ENCODE results near the gene PRKAG3. TPM values are rescaled to one million over a fixed set of nuclear protein-coding genes. Genes with fewer than 3 reads are reported as not detected.

Gene PRKAG3
- total and polyA plus RNA-seq, 2 experiments from 2014 or later: not detected

DNA sequence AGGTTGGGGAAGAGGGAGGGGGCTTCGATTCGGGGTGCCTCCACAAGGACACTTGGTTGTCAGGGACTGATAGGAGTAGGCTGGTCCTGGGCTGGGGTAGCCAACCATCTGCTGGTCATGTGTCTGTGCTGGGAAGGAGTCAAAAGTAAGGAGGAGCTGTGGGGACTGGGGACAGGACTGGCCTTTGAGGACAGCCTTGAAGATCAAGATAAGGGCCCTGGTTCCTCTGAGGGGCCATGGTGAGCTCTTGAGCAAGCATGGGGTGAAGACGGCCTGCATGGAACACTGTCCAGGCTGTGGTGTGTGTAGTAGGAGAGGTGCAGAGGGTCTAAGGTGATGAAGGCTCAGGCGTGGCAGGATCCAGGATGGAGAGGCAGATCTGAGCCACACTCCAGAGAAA, 47.9 kb downstream of the PRKAG3 start:
- H3K4me3 ChIP-seq: no peak overlapping the region
- H3K27ac ChIP-seq (ENCODE audit: low read depth): no peak overlapping the region
- no peaks in the 10 kb centered on the region for H3K79me2 ChIP-seq (replicated peaks; ENCODE audit: insufficient read depth)
- H3K27me3 ChIP-seq (ENCODE audit: insufficient read depth): peaks cover 55% of the 10 kb centered on the region
- H3F3A ChIP-seq (replicated peaks; ENCODE audit: low read depth): 0 out of 2 replicates have a peak, but pooled peaks cover 3% of the 10 kb centered on the region
- peaks cover 5% of the 10 kb centered on the region for H4K20me1 ChIP-seq (replicated peaks; ENCODE audit: insufficient read depth)
- no peaks in the 10 kb centered on the region for H3K9me2 ChIP-seq (ENCODE audit: insufficient read depth)
- Mint-ChIP-seq H3K27ac (no peak overlapping the region), H3K36me3 (ENCODE audit: low read depth) (no peaks in the 10 kb centered on the region), H3K4me1 (peaks cover 13% of the 10 kb centered on the region), H3K27me3 (ENCODE audit: insufficient read depth, low read depth, poor library complexity) (peaks cover 28% of the 10 kb centered on the region), H3K9me3 (no peaks in the 10 kb centered on the region; the same call in 2 of the 3 replicates), H3K4me3 (no peak overlapping the region)
- TF ChIP-seq CREB1 (CRISPR knock-in tag; IDR thresholded peaks at IDR 0.05; ENCODE audit: low read depth): no peak
- no peak for TF ChIP-seq ZNF331 (CRISPR knock-in tag; IDR thresholded peaks at IDR 0.05; ENCODE audit: low read depth)
- no peak for TF ChIP-seq ZNF114 (CRISPR knock-in tag; IDR thresholded peaks at IDR 0.05)
- no peak for TF ChIP-seq EZH2phosphoT487 (IDR thresholded peaks at IDR 0.05; ENCODE audit: unreplicated experiment)
- no peak for TF ChIP-seq STAT1 (IDR thresholded peaks at IDR 0.05; ENCODE audit: unreplicated experiment)
- TF ChIP-seq, protein P1, sequence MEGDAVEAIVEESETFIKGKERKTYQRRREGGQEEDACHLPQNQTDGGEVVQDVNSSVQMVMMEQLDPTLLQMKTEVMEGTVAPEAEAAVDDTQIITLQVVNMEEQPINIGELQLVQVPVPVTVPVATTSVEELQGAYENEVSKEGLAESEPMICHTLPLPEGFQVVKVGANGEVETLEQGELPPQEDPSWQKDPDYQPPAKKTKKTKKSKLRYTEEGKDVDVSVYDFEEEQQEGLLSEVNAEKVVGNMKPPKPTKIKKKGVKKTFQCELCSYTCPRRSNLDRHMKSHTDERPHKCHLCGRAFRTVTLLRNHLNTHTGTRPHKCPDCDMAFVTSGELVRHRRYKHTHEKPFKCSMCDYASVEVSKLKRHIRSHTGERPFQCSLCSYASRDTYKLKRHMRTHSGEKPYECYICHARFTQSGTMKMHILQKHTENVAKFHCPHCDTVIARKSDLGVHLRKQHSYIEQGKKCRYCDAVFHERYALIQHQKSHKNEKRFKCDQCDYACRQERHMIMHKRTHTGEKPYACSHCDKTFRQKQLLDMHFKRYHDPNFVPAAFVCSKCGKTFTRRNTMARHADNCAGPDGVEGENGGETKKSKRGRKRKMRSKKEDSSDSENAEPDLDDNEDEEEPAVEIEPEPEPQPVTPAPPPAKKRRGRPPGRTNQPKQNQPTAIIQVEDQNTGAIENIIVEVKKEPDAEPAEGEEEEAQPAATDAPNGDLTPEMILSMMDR (conservative IDR thresholded peaks at IDR 0.05; ENCODE audit: low read depth in 2 of 2): no peak
- no peak for TF ChIP-seq NANOG (IDR thresholded peaks at IDR 0.05; ENCODE audit: borderline replicate concordance)
- TF ChIP-seq JUNB (IDR thresholded peaks at IDR 0.05; ENCODE audit: unreplicated experiment): no peak
- TF ChIP-seq, protein P2, sequence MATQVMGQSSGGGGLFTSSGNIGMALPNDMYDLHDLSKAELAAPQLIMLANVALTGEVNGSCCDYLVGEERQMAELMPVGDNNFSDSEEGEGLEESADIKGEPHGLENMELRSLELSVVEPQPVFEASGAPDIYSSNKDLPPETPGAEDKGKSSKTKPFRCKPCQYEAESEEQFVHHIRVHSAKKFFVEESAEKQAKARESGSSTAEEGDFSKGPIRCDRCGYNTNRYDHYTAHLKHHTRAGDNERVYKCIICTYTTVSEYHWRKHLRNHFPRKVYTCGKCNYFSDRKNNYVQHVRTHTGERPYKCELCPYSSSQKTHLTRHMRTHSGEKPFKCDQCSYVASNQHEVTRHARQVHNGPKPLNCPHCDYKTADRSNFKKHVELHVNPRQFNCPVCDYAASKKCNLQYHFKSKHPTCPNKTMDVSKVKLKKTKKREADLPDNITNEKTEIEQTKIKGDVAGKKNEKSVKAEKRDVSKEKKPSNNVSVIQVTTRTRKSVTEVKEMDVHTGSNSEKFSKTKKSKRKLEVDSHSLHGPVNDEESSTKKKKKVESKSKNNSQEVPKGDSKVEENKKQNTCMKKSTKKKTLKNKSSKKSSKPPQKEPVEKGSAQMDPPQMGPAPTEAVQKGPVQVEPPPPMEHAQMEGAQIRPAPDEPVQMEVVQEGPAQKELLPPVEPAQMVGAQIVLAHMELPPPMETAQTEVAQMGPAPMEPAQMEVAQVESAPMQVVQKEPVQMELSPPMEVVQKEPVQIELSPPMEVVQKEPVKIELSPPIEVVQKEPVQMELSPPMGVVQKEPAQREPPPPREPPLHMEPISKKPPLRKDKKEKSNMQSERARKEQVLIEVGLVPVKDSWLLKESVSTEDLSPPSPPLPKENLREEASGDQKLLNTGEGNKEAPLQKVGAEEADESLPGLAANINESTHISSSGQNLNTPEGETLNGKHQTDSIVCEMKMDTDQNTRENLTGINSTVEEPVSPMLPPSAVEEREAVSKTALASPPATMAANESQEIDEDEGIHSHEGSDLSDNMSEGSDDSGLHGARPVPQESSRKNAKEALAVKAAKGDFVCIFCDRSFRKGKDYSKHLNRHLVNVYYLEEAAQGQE (IDR thresholded peaks at IDR 0.05; ENCODE audit: unreplicated experiment): no peak
- TF ChIP-seq ZNF462 (CRISPR knock-in tag; IDR thresholded peaks at IDR 0.05): no peak
- no peak for TF ChIP-seq POLR2AphosphoS5 (IDR thresholded peaks at IDR 0.05; ENCODE audit: low read depth)
- no peak for TF ChIP-seq EZH2 (IDR thresholded peaks at IDR 0.05; ENCODE audit: low read depth, unreplicated experiment)
- no peak for TF ChIP-seq ETS1 (IDR thresholded peaks at IDR 0.05)
- no peak for ATAC-seq
- no peaks in the 10 kb centered on the region for H3K36me3 ChIP-seq (ENCODE audit: insufficient read depth)
- no peak for DNase-seq (ENCODE audit: low spot score)
- no peak overlapping the region for H3K4me2 ChIP-seq
- H3K4me1 ChIP-seq (ENCODE audit: insufficient read depth): no peaks in the 10 kb centered on the region
- H2AFZ ChIP-seq: no peak overlapping the region
